HCT116 (cell line): Measurements from ENCODE around the gene FBXO34. TPM values are rescaled to one million over a fixed set of nuclear protein-coding genes. Genes with fewer than 3 reads are reported as not detected.
"Not testable (repeated sequence)": the region's sequence is repeated elsewhere in the genome, so short reads cannot be mapped to it uniquely, and the experiment has no call there.

Experiments
- ATAC-seq: fragments of 200-7000 bp; cut with Tn5 transposase; 2 replicates; pipeline ENCODE4 v1.9.1; 2020; ENCODE audit warnings: mild to moderate bottlenecking, moderate library complexity
- BruUV-seq: library from RNA; stranded (reverse); fragments of 400-500 nt; replicated peaks from 2 replicates; lab custom pipeline; 2021; lab: Mats Ljungman, UMichigan
- CTCF ChIA-PET: fragments of 300-600 bp; sonication (Branson Sonifier 250); formaldehyde crosslinking; loops from one replicate; lab custom pipeline; 2021; ENCODE audit warnings: antibody characterized with exemption; lab: Charles Lee
- POLR2A ChIA-PET: fragments of 300-600, 350-600 bp; sonication (Branson Sonifier 250); formaldehyde crosslinking; loops from one replicate; lab custom pipeline; 2021; ENCODE audit warnings: antibody characterized with exemption; lab: Charles Lee
- RAD21 ChIA-PET, 2 experiments: fragments of 300-600 bp; sonication (Branson Sonifier 250); formaldehyde crosslinking; loops; one replicate each; lab custom pipeline; 2023; ENCODE audit warnings: low total read pairs in 2 of 2; ENCODE audit not compliant: uncharacterized antibody in 2 of 2, unreplicated experiment in 2 of 2, low non-redundant PET in 1 of 2; lab: Charles Lee
- DNase-seq: peaks from one replicate; pipeline ENCODE4 v3.0.0-alpha.2; 2010; ENCODE audit warnings: low read depth, low spot score
- H2AFZ ChIP-seq: fragments of 200-600 bp; shearing (Covaris generic), sonication (generic); 2 replicates; pipeline ENCODE4 v1.6.1; 2017; ENCODE audit warnings: low read depth, mixed run types, mixed read lengths, antibody characterized with exemption, low read length; ENCODE audit not compliant: poor library complexity, severe bottlenecking
- H3K27ac ChIP-seq: 2 replicates; pipeline ENCODE4 v1.5.1; 2012; ENCODE audit warnings: low read depth, low read length
- H3K27me3 ChIP-seq: fragments of 200-600 bp; sonication (generic); 2 replicates; pipeline ENCODE4 v1.6.1; 2016; ENCODE audit warnings: mixed run types, low read length, mixed read lengths; ENCODE audit not compliant: insufficient read depth
- H3K36me3 ChIP-seq, 2 experiments: fragments of 200-500 bp in 1 of 2; fragments of 200-600 bp in 1 of 2; sonication (Bioruptor generic) in 1 of 2; sonication (generic) in 1 of 2; 2 replicates each; pipeline versions ENCODE4 v1.5.1 to v1.6.1; 2014 to 2016; ENCODE audit warnings: low read length in 2 of 2, inconsistent platforms in 1 of 2, mixed read lengths in 1 of 2, mixed run types in 1 of 2; ENCODE audit not compliant: insufficient read depth in 2 of 2, control insufficient read depth in 1 of 2
- H3K4me1 ChIP-seq, 2 experiments: fragments of 200-600 bp in 1 of 2; sonication (generic) in 1 of 2; 2 replicates each; pipeline versions ENCODE4 v1.5.1 to v1.6.1; 2012 to 2017; ENCODE audit warnings: low read length in 2 of 2, inconsistent platforms in 1 of 2, mild to moderate bottlenecking in 1 of 2, mixed read lengths in 1 of 2, mixed run types in 1 of 2, moderate library complexity in 1 of 2; ENCODE audit not compliant: insufficient read depth in 2 of 2, control insufficient read depth in 1 of 2
- H3K4me2 ChIP-seq: fragments of 200-600 bp; sonication (generic); 2 replicates; pipeline ENCODE4 v1.6.1; 2017; ENCODE audit warnings: mixed run types, low read length, mixed read lengths
- H3K4me3 ChIP-seq, 2 experiments: fragments of 200-600 bp in 1 of 2; sonication (generic) in 1 of 2; replicated peaks in 1 of 2; 2 replicates each; pipeline ENCODE4 v1.5.1; 2011 to 2016; ENCODE audit warnings: low read length in 2 of 2, control low read depth in 1 of 2, low read depth in 1 of 2, mild to moderate bottlenecking in 1 of 2, mixed read lengths in 1 of 2, mixed run types in 1 of 2
- H3K79me2 ChIP-seq: fragments of 200-600 bp; sonication (generic); 2 replicates; pipeline ENCODE4 v1.6.1; 2017; ENCODE audit warnings: mild to moderate bottlenecking, mixed run types, low read length, moderate library complexity, mixed read lengths; ENCODE audit not compliant: insufficient read depth
- H3K9ac ChIP-seq: fragments of 200-600 bp; sonication (generic); 2 replicates; pipeline ENCODE4 v1.6.1; 2016; ENCODE audit warnings: low read length, mixed read lengths
- H3K9me2 ChIP-seq: fragments of 200-600 bp; sonication (generic), shearing (Covaris generic); 2 replicates; pipeline ENCODE4 v1.6.1; 2017; ENCODE audit warnings: mixed run types, mild to moderate bottlenecking, moderate library complexity; ENCODE audit not compliant: insufficient read depth
- H3K9me3 ChIP-seq, 2 experiments: fragments of 200-500 bp in 1 of 2; fragments of 200-600 bp in 1 of 2; sonication (Bioruptor generic) in 1 of 2; sonication (generic) in 1 of 2; 2 replicates each; pipeline ENCODE4 v1.6.1; 2014 to 2017; ENCODE audit warnings: low read length in 2 of 2, mixed read lengths in 2 of 2, inconsistent platforms in 1 of 2, low read depth in 1 of 2, mild to moderate bottlenecking in 1 of 2, mixed run types in 1 of 2, moderate library complexity in 1 of 2; ENCODE audit not compliant: control insufficient read depth in 1 of 2, insufficient read depth in 1 of 2
- H4K20me1 ChIP-seq: fragments of 200-600 bp; sonication (generic), shearing (Covaris generic); 2 replicates; pipeline ENCODE4 v1.6.1; 2017; ENCODE audit warnings: mixed run types, mild to moderate bottlenecking, moderate library complexity; ENCODE audit not compliant: insufficient read depth
- EGR1 ChIP-seq: IDR thresholded peaks from 2 replicates; pipeline ENCODE4 v1.6.1; 2012; ENCODE audit warnings: low read depth
- RAD21 ChIP-seq: IDR thresholded peaks from 2 replicates; pipeline ENCODE4 v1.6.1; 2012; ENCODE audit warnings: low read depth, mild to moderate bottlenecking
- SP1 ChIP-seq: IDR thresholded peaks from 2 replicates; pipeline ENCODE4 v1.6.1; 2012; ENCODE audit warnings: low read depth
- SRF ChIP-seq: IDR thresholded peaks from 2 replicates; pipeline ENCODE4 v1.6.1; 2012; ENCODE audit warnings: low read depth
- TCF7L2 ChIP-seq: IDR thresholded peaks from 2 replicates; pipeline ENCODE4 v1.7.0; 2011; ENCODE audit warnings: borderline replicate concordance, inconsistent platforms; ENCODE audit not compliant: insufficient read depth, insufficient read length; ENCODE audit errors: extremely low read depth
- intact Hi-C: fragments of 100-400 bp; cut with micrococcal nuclease; formaldehyde crosslinking; loops from 2 replicates; pipeline ENCODE4 v1.10.0; 2022
- total RNA-seq: library from RNA; stranded (reverse); gene quantifications from one replicate; pipeline ENCODE4 v1.2.1, GENCODE V29; 2021; ENCODE audit not compliant: unreplicated experiment
- TF ChIP-seq, protein P1 (sequence below): IDR thresholded peaks from 2 replicates; pipeline ENCODE4 v1.6.1; 2012
- TF ChIP-seq, protein P2 (sequence below): IDR thresholded peaks from 2 replicates; pipeline ENCODE4 v1.6.1; 2012; ENCODE audit warnings: low read depth

Gene FBXO34
- total RNA-seq, 1 experiment from 2014 or later = 26.9 TPM

DNA sequence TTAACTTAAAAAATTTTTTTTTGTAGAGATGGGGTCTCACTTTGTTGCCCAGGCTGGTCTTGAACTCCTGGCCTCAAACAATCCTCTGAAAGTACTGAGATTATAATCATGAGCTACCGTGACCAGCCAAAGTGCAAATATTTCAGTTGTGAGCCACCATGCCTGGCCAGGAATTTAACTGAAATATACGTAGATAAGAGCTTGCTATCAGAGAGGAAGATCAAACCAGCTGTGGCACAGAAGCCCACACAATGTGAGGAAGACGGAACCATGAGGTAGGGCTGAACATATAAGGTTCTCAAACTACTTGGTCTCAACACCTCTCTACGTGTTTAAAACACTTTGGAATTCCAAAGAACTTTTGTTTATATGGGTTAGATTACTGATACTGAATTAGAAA lies 111.3 kb downstream of the FBXO34 start (continued):
- TF ChIP-seq, protein P1, sequence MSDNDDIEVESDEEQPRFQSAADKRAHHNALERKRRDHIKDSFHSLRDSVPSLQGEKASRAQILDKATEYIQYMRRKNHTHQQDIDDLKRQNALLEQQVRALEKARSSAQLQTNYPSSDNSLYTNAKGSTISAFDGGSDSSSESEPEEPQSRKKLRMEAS = no peak

DNA sequence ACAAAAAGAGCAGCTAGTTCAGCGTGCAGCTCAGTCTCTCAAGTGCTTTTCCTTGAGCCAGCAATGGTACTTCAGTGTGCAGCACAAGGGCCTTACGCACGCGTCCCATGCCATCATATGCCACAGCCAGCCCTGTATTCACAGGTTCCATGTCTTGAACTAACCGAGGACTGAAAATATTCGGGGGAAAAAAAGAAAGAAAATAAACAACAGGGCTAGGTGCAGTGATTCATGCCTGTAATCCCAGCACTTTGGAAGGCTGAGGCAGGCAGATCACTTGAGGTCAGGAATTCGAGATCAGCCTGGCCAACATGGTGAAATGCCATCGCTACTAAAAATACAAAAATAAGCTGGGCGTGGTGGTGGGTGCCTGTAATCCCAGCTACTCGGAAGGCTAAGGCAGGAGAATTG lies 111.8 kb downstream of the FBXO34 start:
- H3K79me2 ChIP-seq, DNase-seq, BruUV-seq, H3K9me3 ChIP-seq, H3K27me3 ChIP-seq, POLR2A ChIA-PET, CTCF ChIA-PET, H2AFZ ChIP-seq, H3K9ac ChIP-seq, H3K9me2 ChIP-seq, H3K4me3 ChIP-seq, H3K36me3 ChIP-seq, H4K20me1 ChIP-seq, intact Hi-C loops, RAD21 ChIA-PET, ATAC-seq: not testable (repeated sequence)
- Histone ChIP-seq H3K27ac (peak overlapping the region; percentile 28; the same call in 1 of the 2 replicates), H3K4me1 (peaks cover 12 to 31% of the 10 kb centered on the region in 2 experiments), H3K4me2 (peak overlapping the region; percentile 31)

DNA sequence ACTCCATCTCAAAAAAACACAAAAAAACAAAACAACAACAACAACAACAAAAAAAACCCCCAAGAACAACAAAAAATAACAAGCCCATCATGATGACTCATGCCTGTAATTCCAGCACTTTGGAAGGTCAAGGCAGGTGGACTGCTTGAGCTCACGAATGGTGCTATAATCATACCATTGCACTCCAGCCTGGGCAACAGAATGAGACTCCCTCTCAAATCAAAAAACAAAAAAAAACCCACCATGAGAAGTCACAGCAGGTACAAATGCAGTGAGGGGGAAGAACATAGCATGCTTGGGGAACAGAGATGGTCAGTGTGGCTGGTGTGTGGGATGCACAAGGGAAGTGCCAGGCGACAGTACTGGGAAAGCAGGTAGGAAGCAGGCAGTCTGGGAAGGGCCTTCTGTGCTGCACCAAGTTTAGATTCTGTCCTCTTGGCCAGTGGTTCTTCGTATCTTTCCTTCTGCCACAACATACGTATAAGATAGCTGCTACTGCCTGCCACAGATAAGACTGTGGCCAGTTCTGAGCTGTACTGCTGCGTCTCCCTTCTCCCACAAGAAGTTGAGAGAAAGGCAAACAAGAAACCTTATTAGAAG lies 112.4 kb downstream of the FBXO34 start:
- intact Hi-C loops = no loop called here
- no peaks in the 10 kb centered on the region for H3K9me3 ChIP-seq
- no peak overlapping the region for H2AFZ ChIP-seq
- H3K27me3 ChIP-seq = no peaks in the 10 kb centered on the region
- H3K4me3 ChIP-seq = no peak overlapping the region
- no peaks in the 10 kb centered on the region for H3K79me2 ChIP-seq
- RAD21 ChIA-PET = no interaction called here
- CTCF ChIA-PET = interaction anchor here (1.3 kb wide), 1 partner anchor 30 kb away, joined by 4 read pairs; no protein-coding TSS in a partner anchor
- BruUV-seq = no TSS peak
- H3K9ac ChIP-seq = no peak overlapping the region
- POLR2A ChIA-PET = no interaction called here
- H3K4me1 ChIP-seq = peaks cover 12 to 31% of the 10 kb centered on the region in 2 experiments
- H3K9me2 ChIP-seq = no peaks in the 10 kb centered on the region
- peak overlapping the region; percentile 28; the same call in 1 of the 2 replicates for H3K27ac ChIP-seq
- TF ChIP-seq SRF (no peak), TCF7L2 (no peak), EGR1 (no peak), RAD21 (no peak), SP1 (no peak)
- TF ChIP-seq, protein P2, sequence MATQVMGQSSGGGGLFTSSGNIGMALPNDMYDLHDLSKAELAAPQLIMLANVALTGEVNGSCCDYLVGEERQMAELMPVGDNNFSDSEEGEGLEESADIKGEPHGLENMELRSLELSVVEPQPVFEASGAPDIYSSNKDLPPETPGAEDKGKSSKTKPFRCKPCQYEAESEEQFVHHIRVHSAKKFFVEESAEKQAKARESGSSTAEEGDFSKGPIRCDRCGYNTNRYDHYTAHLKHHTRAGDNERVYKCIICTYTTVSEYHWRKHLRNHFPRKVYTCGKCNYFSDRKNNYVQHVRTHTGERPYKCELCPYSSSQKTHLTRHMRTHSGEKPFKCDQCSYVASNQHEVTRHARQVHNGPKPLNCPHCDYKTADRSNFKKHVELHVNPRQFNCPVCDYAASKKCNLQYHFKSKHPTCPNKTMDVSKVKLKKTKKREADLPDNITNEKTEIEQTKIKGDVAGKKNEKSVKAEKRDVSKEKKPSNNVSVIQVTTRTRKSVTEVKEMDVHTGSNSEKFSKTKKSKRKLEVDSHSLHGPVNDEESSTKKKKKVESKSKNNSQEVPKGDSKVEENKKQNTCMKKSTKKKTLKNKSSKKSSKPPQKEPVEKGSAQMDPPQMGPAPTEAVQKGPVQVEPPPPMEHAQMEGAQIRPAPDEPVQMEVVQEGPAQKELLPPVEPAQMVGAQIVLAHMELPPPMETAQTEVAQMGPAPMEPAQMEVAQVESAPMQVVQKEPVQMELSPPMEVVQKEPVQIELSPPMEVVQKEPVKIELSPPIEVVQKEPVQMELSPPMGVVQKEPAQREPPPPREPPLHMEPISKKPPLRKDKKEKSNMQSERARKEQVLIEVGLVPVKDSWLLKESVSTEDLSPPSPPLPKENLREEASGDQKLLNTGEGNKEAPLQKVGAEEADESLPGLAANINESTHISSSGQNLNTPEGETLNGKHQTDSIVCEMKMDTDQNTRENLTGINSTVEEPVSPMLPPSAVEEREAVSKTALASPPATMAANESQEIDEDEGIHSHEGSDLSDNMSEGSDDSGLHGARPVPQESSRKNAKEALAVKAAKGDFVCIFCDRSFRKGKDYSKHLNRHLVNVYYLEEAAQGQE = no peak
- peaks cover 0 to 7% of the 10 kb centered on the region in 2 experiments; a peak in 1 of 4 replicates for H3K36me3 ChIP-seq
- ATAC-seq = peak; percentile 36; the same call in 1 of the 2 replicates
- H4K20me1 ChIP-seq = no peaks in the 10 kb centered on the region
- no peak for DNase-seq
- H3K4me2 ChIP-seq = peak overlapping the region; percentile 31
